ENCODE results near the gene PRKCB.

The PRKCB gene

DNA sequence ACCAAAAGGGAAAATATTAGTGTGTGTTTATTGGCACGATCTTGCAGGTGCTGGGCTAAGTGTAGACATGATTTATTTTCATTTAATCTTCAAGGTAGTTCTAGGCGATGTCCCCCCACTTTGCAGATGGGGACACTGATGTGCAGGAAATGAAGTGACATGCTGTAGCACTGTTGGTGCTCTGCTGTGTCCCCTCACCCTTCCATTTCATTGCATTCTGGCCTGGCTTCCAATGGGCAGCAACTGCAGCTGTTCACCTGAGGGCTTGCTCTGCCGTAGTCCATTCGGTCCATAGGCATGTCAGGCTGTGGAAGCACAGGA lies 123.9 kb downstream of the PRKCB start:
- no peaks in the 10 kb centered on the region for H3K9me2 ChIP-seq (replicated peaks; ENCODE audit: insufficient read depth, low read length)
- H3K36me3 ChIP-seq (ENCODE audit: low read length): no peaks in the 10 kb centered on the region
- H3K4me3 ChIP-seq (ENCODE audit: insufficient read depth, low read length, poor library complexity, severe bottlenecking): no peak overlapping the region
- no peak overlapping the region for H3K9ac ChIP-seq (ENCODE audit: low read length)
- no peaks in the 10 kb centered on the region for H3F3A ChIP-seq (ENCODE audit: insufficient read depth)
- TF ChIP-seq, protein P1, sequence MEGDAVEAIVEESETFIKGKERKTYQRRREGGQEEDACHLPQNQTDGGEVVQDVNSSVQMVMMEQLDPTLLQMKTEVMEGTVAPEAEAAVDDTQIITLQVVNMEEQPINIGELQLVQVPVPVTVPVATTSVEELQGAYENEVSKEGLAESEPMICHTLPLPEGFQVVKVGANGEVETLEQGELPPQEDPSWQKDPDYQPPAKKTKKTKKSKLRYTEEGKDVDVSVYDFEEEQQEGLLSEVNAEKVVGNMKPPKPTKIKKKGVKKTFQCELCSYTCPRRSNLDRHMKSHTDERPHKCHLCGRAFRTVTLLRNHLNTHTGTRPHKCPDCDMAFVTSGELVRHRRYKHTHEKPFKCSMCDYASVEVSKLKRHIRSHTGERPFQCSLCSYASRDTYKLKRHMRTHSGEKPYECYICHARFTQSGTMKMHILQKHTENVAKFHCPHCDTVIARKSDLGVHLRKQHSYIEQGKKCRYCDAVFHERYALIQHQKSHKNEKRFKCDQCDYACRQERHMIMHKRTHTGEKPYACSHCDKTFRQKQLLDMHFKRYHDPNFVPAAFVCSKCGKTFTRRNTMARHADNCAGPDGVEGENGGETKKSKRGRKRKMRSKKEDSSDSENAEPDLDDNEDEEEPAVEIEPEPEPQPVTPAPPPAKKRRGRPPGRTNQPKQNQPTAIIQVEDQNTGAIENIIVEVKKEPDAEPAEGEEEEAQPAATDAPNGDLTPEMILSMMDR (IDR thresholded peaks at IDR 0.05; ENCODE audit: insufficient read depth, low read length, poor library complexity, severe bottlenecking): no peak
- H3K79me2 ChIP-seq (ENCODE audit: insufficient read depth, low read length): no peaks in the 10 kb centered on the region
- no peaks in the 10 kb centered on the region for H3K27me3 ChIP-seq (ENCODE audit: low read length)
- H3K4me2 ChIP-seq (ENCODE audit: low read depth, low read length, poor library complexity, severe bottlenecking): no peak overlapping the region
- H4K20me1 ChIP-seq (ENCODE audit: low read depth, low read length): no peaks in the 10 kb centered on the region
- 0 out of 2 replicates have a peak, but pooled peaks cover 3% of the 10 kb centered on the region for H3K9me3 ChIP-seq (ENCODE audit: insufficient read depth, low read length)
- no peak overlapping the region for H2AFZ ChIP-seq (ENCODE audit: low read depth, low read length, severe bottlenecking)
- H3K27ac ChIP-seq (ENCODE audit: low read depth, low read length): no peak overlapping the region

DNA sequence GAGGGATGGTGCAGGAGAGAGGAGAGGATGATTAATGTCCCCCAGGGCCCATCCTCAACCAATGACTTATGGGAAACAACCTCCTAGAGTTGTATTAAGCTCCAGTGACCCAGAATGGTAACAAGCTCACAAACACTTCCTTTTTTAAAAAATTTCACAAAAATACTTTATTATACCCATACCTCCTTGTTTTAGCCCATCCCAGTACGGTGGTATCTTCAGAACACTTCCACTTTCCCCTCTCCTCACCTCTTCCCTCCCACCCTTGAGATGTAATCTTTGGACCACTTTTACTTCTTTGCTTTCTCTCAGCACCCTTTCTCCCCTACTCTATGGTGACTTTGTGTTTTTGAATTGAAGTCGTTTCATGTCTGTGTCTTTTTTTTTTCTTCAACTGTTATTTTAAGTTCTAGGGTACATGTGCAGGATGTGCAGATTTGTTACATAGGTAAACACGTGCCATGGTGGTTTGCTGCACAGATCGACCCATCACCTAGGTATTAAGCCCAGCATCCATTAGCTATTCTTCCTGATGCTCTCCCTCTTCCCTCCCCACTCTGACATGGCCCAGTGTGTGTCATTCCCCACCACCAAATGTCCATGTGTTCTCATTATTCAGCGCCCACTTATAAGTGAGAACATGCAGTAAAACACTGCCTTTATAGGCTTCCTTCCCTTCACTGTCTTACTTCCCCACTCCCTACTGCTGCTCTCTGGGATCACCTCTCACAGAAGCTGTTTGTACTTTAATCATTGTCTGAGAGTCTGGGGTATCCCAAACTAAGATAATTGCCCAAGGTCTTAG lies 124.5 kb downstream of the PRKCB start:
- Histone ChIP-seq H4K20me1 (ENCODE audit: low read depth, low read length) (no peaks in the 10 kb centered on the region), H3K4me2 (ENCODE audit: low read depth, low read length, poor library complexity, severe bottlenecking) (no peak overlapping the region), H3K4me3 (ENCODE audit: insufficient read depth, low read length, poor library complexity, severe bottlenecking) (no peak overlapping the region), H3K79me2 (ENCODE audit: insufficient read depth, low read length) (no peaks in the 10 kb centered on the region), H2AFZ (ENCODE audit: low read depth, low read length, severe bottlenecking) (no peak overlapping the region), H3K27ac (ENCODE audit: low read depth, low read length) (no peak overlapping the region), H3K27me3 (ENCODE audit: low read length) (no peaks in the 10 kb centered on the region), H3K9me2 (replicated peaks; ENCODE audit: insufficient read depth, low read length) (no peaks in the 10 kb centered on the region), H3F3A (ENCODE audit: insufficient read depth) (no peaks in the 10 kb centered on the region), H3K36me3 (ENCODE audit: low read length) (no peaks in the 10 kb centered on the region), H3K9ac (ENCODE audit: low read length) (no peak overlapping the region), H3K9me3 (ENCODE audit: insufficient read depth, low read length) (0 out of 2 replicates have a peak, but pooled peaks cover 3% of the 10 kb centered on the region)
- no peak for TF ChIP-seq EZH2phosphoT487 (conservative IDR thresholded peaks at IDR 0.05; ENCODE audit: low read length)

DNA sequence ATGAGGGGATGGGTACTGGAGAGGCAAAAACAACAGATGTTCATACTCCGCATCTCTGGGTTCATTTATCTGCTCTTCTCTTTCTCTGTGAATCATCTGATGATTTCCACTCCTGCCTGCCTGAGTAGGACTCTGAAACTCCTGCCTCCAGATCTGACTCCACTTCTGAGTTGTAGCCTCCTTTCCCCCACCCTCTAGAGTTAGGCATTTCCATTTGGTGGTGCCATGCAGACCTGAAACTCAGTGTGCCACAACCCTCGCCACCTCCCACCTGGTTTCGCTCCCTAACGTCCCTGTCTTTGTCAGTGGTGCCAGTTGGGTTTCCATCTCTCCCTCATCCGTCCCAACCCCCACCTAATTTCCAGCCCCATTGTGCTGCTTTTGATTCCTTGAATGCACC lies 126.2 kb downstream of the PRKCB start:
- no peak overlapping the region for H3K9ac ChIP-seq (ENCODE audit: low read length)

GRCh38 chr16:23964136-23964535 lies 128.4 kb downstream of the PRKCB start:
- no peak overlapping the region for H3K27ac ChIP-seq (ENCODE audit: low read depth, low read length)
- no peak overlapping the region for H3K4me2 ChIP-seq (ENCODE audit: low read depth, low read length, poor library complexity, severe bottlenecking)
- no peaks in the 10 kb centered on the region for H3F3A ChIP-seq (ENCODE audit: insufficient read depth)
- no peaks in the 10 kb centered on the region for H3K79me2 ChIP-seq (ENCODE audit: insufficient read depth, low read length)
- no peaks in the 10 kb centered on the region for H4K20me1 ChIP-seq (ENCODE audit: low read depth, low read length)
- no peaks in the 10 kb centered on the region for H3K27me3 ChIP-seq (ENCODE audit: low read length)
- no peak for TF ChIP-seq EZH2phosphoT487 (conservative IDR thresholded peaks at IDR 0.05; ENCODE audit: low read length)
- TF ChIP-seq, protein P1 (IDR thresholded peaks at IDR 0.05; ENCODE audit: insufficient read depth, low read length, poor library complexity, severe bottlenecking): no peak
- no peaks in the 10 kb centered on the region for H3K9me2 ChIP-seq (replicated peaks; ENCODE audit: insufficient read depth, low read length)
- no peak overlapping the region for H2AFZ ChIP-seq (ENCODE audit: low read depth, low read length, severe bottlenecking)
- H3K36me3 ChIP-seq (ENCODE audit: low read length): no peaks in the 10 kb centered on the region
- H3K9me3 ChIP-seq (ENCODE audit: insufficient read depth, low read length): no peaks in the 10 kb centered on the region
- H3K9ac ChIP-seq (ENCODE audit: low read length): no peak overlapping the region
- no peak overlapping the region for H3K4me3 ChIP-seq (ENCODE audit: insufficient read depth, low read length, poor library complexity, severe bottlenecking)

More for the DNA sequence above, 126.2 kb downstream of the PRKCB start:
- Histone ChIP-seq H2AFZ (ENCODE audit: low read depth, low read length, severe bottlenecking) (no peak overlapping the region), H3K36me3 (ENCODE audit: low read length) (no peaks in the 10 kb centered on the region), H3K9me3 (ENCODE audit: insufficient read depth, low read length) (0 out of 2 replicates have a peak, but pooled peaks cover 3% of the 10 kb centered on the region), H3K27ac (ENCODE audit: low read depth, low read length) (no peak overlapping the region), H3K27me3 (ENCODE audit: low read length) (no peaks in the 10 kb centered on the region), H4K20me1 (ENCODE audit: low read depth, low read length) (no peaks in the 10 kb centered on the region), H3F3A (ENCODE audit: insufficient read depth) (no peaks in the 10 kb centered on the region), H3K79me2 (ENCODE audit: insufficient read depth, low read length) (no peaks in the 10 kb centered on the region), H3K9me2 (replicated peaks; ENCODE audit: insufficient read depth, low read length) (no peaks in the 10 kb centered on the region), H3K4me2 (ENCODE audit: low read depth, low read length, poor library complexity, severe bottlenecking) (no peak overlapping the region), H3K4me3 (ENCODE audit: insufficient read depth, low read length, poor library complexity, severe bottlenecking) (no peak overlapping the region)
- TF ChIP-seq EZH2phosphoT487 (conservative IDR thresholded peaks at IDR 0.05; ENCODE audit: low read length): no peak
- TF ChIP-seq, protein P1 (IDR thresholded peaks at IDR 0.05; ENCODE audit: insufficient read depth, low read length, poor library complexity, severe bottlenecking): no peak

Measured in SU-DHL-6 (cell line).